Body of pancreas (tissue), 4 donors: ENCODE results near the gene WFIKKN1. TPM values are rescaled to one million over a fixed set of nuclear protein-coding genes. Genes with fewer than 3 reads are reported as not detected.

Source experiments
- ATAC-seq: fragments of 150-250 bp; one replicate; pipeline ENCODE4 v1.9.1; 2016
- DNase-seq, 4 donors: peaks; one replicate each; pipeline ENCODE4 v3.0.0-alpha.2; 2019
- H3K27ac ChIP-seq, 4 donors: fragments of 200-600 bp; sonication (generic); 1 replicate in 3 of 4; 2 replicates in 1 of 4; pipeline versions ENCODE4 v1.5.1 to v1.6.1; 2016 to 2019; ENCODE audit warnings: mild to moderate bottlenecking in 1 of 4, mixed read lengths in 1 of 4, moderate library complexity in 1 of 4
- H3K27me3 ChIP-seq, 2 donors: fragments of 200-600 bp; sonication (generic); one replicate each; pipeline ENCODE4 v1.6.0; 2016; ENCODE audit warnings: mild to moderate bottlenecking in 1 of 2
- H3K36me3 ChIP-seq, 2 donors: fragments of 200-600 bp; sonication (generic); replicated peaks in 1 of 2; 2 replicates each; pipeline ENCODE4 v1.5.1; 2016; ENCODE audit warnings: low read depth in 2 of 2; ENCODE audit not compliant: insufficient read depth in 1 of 2
- H3K4me1 ChIP-seq: fragments of 200-600 bp; sonication (generic); one replicate; pipeline ENCODE4 v1.6.0; 2016
- H3K4me3 ChIP-seq, 2 donors: fragments of 200-600 bp; sonication (generic); 1 replicate in 1 of 2; 2 replicates in 1 of 2; pipeline ENCODE4 v1.5.1; 2016 to 2019
- H3K9me3 ChIP-seq, 3 donors: fragments of 200-600 bp; sonication (generic); 1 replicate in 2 of 3; 2 replicates in 1 of 3; pipeline ENCODE4 v1.5.1; 2016
- POLR2A ChIP-seq, 3 donors: fragments of 450-650 bp; IDR thresholded peaks; one replicate each; pipeline ENCODE4 v1.6.1; 2016; ENCODE audit warnings: antibody characterized with exemption in 3 of 3, mild to moderate bottlenecking in 2 of 3
- WGBS, 2 donors: methylation state at CpG; one replicate each; pipeline ENCODE4 v1.1.5; 2017; 5-methylcytosine and 5-hydroxymethylcytosine counted together
- intact Hi-C: fragments of 100-400 bp; cut with DNase I; formaldehyde crosslinking; loops from one replicate; pipeline ENCODE4 v1.15.1; 2023
- total RNA-seq, 2 donors: library from RNA; depleted of rRNA; stranded (reverse); fragments of >200 nt; gene quantifications; one replicate each; pipeline ENCODE4 v1.1.0, GENCODE V29; 2016
- TF ChIP-seq, protein P1 (sequence below), 7 experiments: fragments of 450-650 bp in 4 of 7; fragments of 200-600 bp in 3 of 7; sonication (generic) in 3 of 7; IDR thresholded peaks; one replicate each; pipeline ENCODE4 v1.5.1; 2016 to 2019; ENCODE audit warnings: antibody characterized with exemption in 7 of 7

The WFIKKN1 gene
- total RNA-seq, 2 donors from 2014 or later: 3.9 to 5.6 TPM

DNA sequence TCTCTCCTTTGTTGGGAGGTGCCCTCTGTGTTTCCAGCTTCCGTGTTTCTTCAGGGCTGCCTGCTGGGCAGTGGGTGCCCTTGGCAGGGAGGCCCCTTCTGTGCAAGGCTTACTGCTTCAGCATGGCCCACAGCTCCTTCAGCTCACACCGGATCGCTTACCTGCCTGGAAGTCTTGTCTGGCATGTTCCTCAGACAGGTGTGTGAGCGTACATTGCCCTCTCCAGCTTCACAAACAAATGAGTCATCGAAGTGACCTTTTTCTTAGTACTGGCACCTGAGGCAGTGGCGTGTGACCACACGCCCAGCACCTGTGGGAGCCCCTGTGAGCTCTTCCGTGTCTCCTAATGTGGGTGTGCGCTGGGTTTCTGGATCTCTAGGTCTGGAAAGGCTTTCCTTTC is 37.4 kb upstream of the WFIKKN1 start:
- ATAC-seq (peak; percentile 45), DNase-seq (peak; percentile 87 to 96 (median 94))
- H3K36me3 ChIP-seq: no peaks in the 10 kb centered on the region
- peak overlapping the region; percentile 91 to 95 (median 94) for H3K27ac ChIP-seq
- H3K27me3 ChIP-seq: no peaks in the 10 kb centered on the region
- intact Hi-C loops: no loop called here
- no peak overlapping the region for H3K4me3 ChIP-seq
- WGBS, 2 donors: 23 to 34% methylated on average over 7 to 9 of the region's 9 CpGs
- peaks cover 68% of the 10 kb centered on the region for H3K4me1 ChIP-seq
- H3K9me3 ChIP-seq: no peaks in the 10 kb centered on the region
- peak; percentile 76 to 84 (median 84) for TF ChIP-seq POLR2A (IDR thresholded peaks at IDR 0.05)
- TF ChIP-seq, protein P1, sequence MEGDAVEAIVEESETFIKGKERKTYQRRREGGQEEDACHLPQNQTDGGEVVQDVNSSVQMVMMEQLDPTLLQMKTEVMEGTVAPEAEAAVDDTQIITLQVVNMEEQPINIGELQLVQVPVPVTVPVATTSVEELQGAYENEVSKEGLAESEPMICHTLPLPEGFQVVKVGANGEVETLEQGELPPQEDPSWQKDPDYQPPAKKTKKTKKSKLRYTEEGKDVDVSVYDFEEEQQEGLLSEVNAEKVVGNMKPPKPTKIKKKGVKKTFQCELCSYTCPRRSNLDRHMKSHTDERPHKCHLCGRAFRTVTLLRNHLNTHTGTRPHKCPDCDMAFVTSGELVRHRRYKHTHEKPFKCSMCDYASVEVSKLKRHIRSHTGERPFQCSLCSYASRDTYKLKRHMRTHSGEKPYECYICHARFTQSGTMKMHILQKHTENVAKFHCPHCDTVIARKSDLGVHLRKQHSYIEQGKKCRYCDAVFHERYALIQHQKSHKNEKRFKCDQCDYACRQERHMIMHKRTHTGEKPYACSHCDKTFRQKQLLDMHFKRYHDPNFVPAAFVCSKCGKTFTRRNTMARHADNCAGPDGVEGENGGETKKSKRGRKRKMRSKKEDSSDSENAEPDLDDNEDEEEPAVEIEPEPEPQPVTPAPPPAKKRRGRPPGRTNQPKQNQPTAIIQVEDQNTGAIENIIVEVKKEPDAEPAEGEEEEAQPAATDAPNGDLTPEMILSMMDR (IDR thresholded peaks at IDR 0.05): peak in 1 of 7 experiments; percentile 1

GRCh38 chr16:593807-594206 is 37.0 kb upstream of the WFIKKN1 start:
- H3K4me3 ChIP-seq: no peak overlapping the region

GRCh38 chr16:595094-595528 is 35.7 kb upstream of the WFIKKN1 start:
- intact Hi-C loops: no loop called here
- H3K27ac ChIP-seq: peak overlapping the region; percentile 67 to 95 (median 92)
- 74 to 77% methylated on average over 7 to 18 of the region's 18 CpGs for WGBS, 2 donors

More at GRCh38 chr16:593807-594206, 37.0 kb upstream of the WFIKKN1 start:
- intact Hi-C loops: no loop called here
- WGBS, 2 donors: 40 to 53% methylated on average over 8 to 16 of the region's 16 CpGs
- no peak for DNase-seq
- Histone ChIP-seq H3K27ac (peak overlapping the region; percentile 91 to 95 (median 94)), H3K4me1 (peaks cover 66% of the 10 kb centered on the region), H3K36me3 (no peaks in the 10 kb centered on the region), H3K9me3 (no peaks in the 10 kb centered on the region), H3K27me3 (no peaks in the 10 kb centered on the region)
- ATAC-seq: no peak
- no peak for TF ChIP-seq POLR2A (IDR thresholded peaks at IDR 0.05)
- TF ChIP-seq, protein P1 (IDR thresholded peaks at IDR 0.05): peak in 1 of 7 experiments; percentile 13

GRCh38 chr16:595942-596735 is 34.6 kb upstream of the WFIKKN1 start:
- intact Hi-C loops: no loop called here
- no peak overlapping the region for H3K4me3 ChIP-seq
- peak overlapping the region; percentile 47 to 95 (median 73) for H3K27ac ChIP-seq
- 54 to 68% methylated on average over 26 to 34 of the region's 34 CpGs for WGBS, 2 donors
- H3K27me3 ChIP-seq: no peaks in the 10 kb centered on the region
- peaks cover 68% of the 10 kb centered on the region for H3K4me1 ChIP-seq
- TF ChIP-seq, protein P1 (IDR thresholded peaks at IDR 0.05): no peak
- no peak for TF ChIP-seq POLR2A (IDR thresholded peaks at IDR 0.05)
- H3K36me3 ChIP-seq: peaks cover 0 to 4% of the 10 kb centered on the region in 2 donors
- DNase-seq: peak; percentile 61 to 86 (median 78)
- H3K9me3 ChIP-seq: no peaks in the 10 kb centered on the region
- ATAC-seq: no peak

More at GRCh38 chr16:595094-595528, 35.7 kb upstream of the WFIKKN1 start:
- no peaks in the 10 kb centered on the region for H3K9me3 ChIP-seq
- TF ChIP-seq, protein P1 (IDR thresholded peaks at IDR 0.05): no peak
- TF ChIP-seq POLR2A (IDR thresholded peaks at IDR 0.05): no peak
- H3K4me3 ChIP-seq: no peak overlapping the region
- DNase-seq (no peak), ATAC-seq (no peak)
- H3K27me3 ChIP-seq: no peaks in the 10 kb centered on the region
- peaks cover 66% of the 10 kb centered on the region for H3K4me1 ChIP-seq
- peaks cover 0 to 4% of the 10 kb centered on the region in 2 donors for H3K36me3 ChIP-seq
